Posterior cingulate gyrus (tissue), 11 donors: ENCODE measurements around the gene ADIPOR2.

Source experiments
- DNase-seq, 10 donors: peaks; one replicate each; pipeline versions ENCODE4 v3.0.0 to v3.0.0-alpha.2; 2020 to 2021; ENCODE audit warnings: mixed read lengths in 3 of 10
- intact Hi-C: fragments of 100-400 bp; cut with DNase I; formaldehyde crosslinking; loops from one replicate; pipeline ENCODE4 v1.15.1; 2023

Gene ADIPOR2

GRCh38 chr12:1767407-1768090, 76.7 kb downstream of the ADIPOR2 start:
- DNase-seq: no peak
- intact Hi-C loops: no loop called here

GRCh38 chr12:1768615-1769014, 77.7 kb downstream of the ADIPOR2 start:
- intact Hi-C loops: no loop called here
- no peak for DNase-seq

DNA sequence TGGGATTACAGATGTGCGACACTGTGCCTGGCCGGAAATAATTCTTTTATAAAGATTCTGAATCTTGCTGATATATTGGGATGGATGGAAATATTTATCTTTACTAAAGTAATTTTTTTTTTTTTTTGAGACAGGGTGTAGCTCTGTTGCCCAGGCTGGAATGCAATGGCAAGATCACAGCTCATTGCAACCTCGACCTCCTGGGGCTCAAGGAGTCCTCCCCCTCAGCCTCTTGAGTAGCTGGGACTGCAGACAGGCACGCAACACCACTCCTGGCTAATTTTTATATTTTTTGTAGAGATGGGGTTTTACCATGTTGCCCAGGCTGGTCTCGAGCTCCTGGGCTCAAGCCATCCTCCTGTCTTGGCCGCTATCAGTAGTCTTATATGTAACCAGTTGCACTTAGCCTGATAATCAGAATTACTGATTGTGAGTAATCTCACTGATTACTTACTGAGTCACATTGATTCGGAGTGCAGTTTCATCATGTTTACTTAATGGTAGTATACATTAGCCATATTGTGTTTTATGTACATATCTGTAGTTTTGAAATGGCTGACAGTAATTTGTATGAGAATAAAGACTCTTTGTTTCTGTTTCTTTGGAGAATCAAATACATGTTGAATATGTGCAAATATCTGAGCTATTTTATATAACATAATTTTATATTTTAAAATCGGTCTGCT, 79.1 kb downstream of the ADIPOR2 start:
- no peak for DNase-seq
- intact Hi-C loops: loop anchor here (10.0 kb wide), 1 partner anchor 75 kb away; the partner anchor contains the start of gene ADIPOR2

DNA sequence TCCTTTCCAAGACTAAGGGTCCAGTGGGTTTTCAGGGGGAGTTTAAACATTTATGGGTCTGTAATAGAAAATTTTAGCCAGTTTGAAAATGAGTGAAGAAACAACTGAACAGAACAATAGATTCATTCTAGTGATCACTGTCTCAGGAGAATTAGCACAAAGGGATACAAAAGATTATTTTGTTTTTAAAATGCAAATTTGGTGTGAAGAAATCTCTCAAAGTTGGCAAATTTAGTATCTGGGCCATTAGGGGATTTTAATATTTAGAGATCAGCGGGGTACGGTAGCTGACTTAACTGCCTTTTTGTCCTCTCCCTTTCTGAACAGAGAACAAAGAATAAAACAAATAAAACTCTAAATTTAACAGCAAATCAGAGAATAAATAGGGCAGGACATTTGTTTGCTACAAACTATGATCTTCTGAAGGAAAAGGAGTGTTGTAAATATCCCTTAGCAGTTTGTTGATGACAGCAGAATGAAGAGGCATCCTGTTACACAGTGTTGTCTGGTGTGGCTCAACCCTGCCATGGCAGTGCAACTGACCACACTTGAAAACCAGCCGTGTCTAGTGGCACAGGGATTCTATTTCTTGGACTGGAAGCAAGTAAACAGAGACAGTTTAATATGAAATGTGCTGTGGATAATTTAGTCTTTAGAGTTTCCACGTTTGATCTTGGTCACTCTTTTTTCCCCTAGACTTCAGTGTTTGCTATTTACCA, 83.2 kb downstream of the ADIPOR2 start:
- DNase-seq: peak in 1 of 10 donors; percentile 86
- intact Hi-C loops: loop anchor here (10.0 kb wide), 1 partner anchor 79 kb away; the partner anchor contains the start of gene ADIPOR2

- intact Hi-C loops: loop anchor here (10.0 kb wide), 1 partner anchor 82 kb away; the partner anchor contains the start of gene ADIPOR2
Measured at GRCh38 chr12:1776170-1776921, 85.5 kb downstream of the ADIPOR2 start.

GRCh38 chr12:1777798-1778197, 86.9 kb downstream of the ADIPOR2 start:
- no peak for DNase-seq
- intact Hi-C loops: loop anchor here (10.0 kb wide), 1 partner anchor 83 kb away; the partner anchor contains the start of gene ADIPOR2

More at GRCh38 chr12:1776170-1776921, 85.5 kb downstream of the ADIPOR2 start:
- DNase-seq: no peak

DNA sequence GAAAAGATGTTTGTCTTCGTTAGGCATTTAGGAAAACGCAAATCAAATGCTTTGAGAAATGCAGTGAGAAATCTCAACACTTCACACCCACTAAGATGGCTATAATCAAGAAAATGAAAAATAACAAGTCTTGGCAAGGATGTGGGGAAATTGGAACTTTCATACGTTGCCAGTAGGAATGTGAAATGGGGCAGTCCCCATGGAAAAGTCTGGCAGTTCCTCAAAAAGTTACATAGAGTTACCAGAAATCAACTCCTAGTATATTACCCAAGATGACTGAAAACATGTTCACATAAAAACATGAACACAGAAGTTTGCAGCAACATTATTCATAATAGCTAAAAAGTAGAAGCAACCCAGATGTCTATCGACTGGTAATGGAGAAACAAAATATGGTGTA, 88.0 kb downstream of the ADIPOR2 start:
- intact Hi-C loops: loop anchor here (10.0 kb wide), 1 partner anchor 84 kb away; the partner anchor contains the start of gene ADIPOR2
- no peak for DNase-seq

DNA sequence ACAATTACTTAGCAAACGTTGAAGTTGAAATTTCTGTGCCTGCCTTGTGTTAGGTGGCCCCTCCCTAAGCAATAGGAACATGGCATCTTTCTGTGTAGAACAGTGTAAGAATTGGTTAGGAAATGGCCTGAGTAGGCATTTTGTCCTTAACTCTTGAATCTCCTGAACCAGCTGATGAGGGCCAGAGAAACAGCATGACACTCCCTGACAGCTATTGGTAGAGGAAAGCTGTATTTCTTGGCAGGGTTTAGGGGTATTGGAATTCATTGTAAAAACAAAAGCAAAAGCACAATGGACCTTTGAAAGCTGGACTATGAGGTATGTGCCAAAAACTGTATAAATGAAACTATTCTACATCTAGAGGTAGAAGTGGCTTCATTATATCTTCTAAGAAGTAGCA, 88.9 kb downstream of the ADIPOR2 start:
- intact Hi-C loops: loop anchor here (10.0 kb wide), 1 partner anchor 85 kb away; the partner anchor contains the start of gene ADIPOR2
- no peak for DNase-seq

GRCh38 chr12:1781772-1782171, 90.9 kb downstream of the ADIPOR2 start:
- DNase-seq: no peak
- intact Hi-C loops: no loop called here

DNA sequence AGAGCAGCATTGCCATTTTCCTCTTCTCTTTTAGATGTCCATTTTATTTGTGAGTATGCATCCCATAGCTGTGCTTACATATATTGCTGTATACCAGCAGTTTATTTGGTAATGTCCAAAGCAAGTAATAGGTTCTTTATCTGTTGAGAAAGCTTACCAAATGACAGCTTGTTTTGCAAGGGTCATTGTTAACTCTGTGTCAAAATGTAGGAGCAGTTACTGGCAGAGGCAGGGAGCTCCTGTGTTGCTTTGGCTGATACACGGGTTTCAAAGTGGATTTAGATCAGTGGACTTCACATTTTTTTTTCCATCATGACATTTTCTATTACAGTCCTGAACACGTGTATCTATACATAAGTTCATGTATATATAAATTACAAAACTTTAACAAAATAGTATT, 91.3 kb downstream of the ADIPOR2 start:
- no peak for DNase-seq
- intact Hi-C loops: no loop called here

GRCh38 chr12:1787714-1788113, 96.8 kb downstream of the ADIPOR2 start:
- DNase-seq: no peak
- intact Hi-C loops: no loop called here

GRCh38 chr12:1790444-1790843, 99.6 kb downstream of the ADIPOR2 start:
- DNase-seq: peak in 2 of 10 donors; percentile 53 to 73
- intact Hi-C loops: no loop called here

DNA sequence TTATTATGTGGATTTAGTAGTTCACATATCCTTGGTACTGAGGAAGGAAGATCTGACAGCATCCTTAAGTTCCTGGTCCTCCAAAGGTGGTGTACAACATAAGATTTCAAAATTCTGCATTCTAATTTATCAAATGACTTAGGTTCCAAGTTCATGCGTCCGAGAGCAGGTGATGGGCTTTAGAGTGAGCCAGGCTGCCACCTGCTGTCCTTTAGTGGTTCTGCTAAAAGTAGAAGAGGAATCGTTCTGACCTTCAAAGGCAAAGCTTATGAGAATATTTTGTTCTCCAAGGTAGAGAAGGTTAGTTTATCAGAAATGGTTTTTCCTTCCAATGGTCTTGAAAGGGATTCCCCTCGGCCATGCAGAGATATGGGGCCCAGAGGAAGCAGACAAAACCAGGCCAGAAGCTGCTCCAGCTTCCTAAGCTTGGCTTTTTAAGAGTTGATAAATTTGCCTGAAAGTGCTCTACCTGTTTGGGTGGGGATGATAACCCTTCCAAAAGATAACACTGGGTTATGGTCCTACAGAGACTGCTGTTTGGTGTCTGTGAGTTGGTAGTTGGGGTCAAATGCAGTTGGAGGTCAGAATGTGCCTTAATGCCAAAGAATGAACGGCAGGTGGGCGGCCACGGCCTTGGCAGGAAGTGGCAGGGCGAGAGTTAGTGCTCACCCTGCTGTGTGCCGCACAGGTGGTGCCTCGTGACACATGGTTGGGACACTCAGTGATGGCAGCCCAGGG, 100.4 kb downstream of the ADIPOR2 start:
- intact Hi-C loops: no loop called here
- DNase-seq: peak in 6 of 10 donors; percentile 62 to 95 (median 73)

DNA sequence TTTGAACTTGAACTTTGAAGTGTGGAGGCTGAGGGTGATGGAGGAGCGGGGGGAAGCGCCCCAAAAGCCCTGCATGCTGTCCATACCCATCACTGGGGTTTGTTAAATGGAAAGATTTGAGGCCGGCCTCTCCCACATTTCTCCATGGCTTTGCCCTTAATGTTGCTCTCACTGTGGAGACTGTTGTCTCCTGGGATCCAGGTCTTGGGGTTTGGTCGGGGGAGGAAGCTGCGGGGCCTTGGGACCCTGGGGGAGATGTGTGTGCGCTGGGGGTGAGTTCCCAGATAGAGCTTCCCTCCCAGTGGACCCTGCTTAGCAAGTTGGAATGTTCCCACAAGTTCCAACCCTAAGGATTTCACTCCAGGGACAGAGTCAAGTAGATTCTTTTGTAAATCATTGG, 101.5 kb downstream of the ADIPOR2 start:
- intact Hi-C loops: loop anchor here (1.0 kb wide), 1 partner anchor 139 kb away; no protein-coding TSS in a partner anchor
- peak in 1 of 10 donors; percentile 7 for DNase-seq

- DNase-seq: peak in 2 of 10 donors; percentile 65 to 81
- intact Hi-C loops: no loop called here
Measured at GRCh38 chr12:1793426-1794210, 102.7 kb downstream of the ADIPOR2 start.

GRCh38 chr12:1794440-1795090, 103.7 kb downstream of the ADIPOR2 start:
- intact Hi-C loops: no loop called here
- DNase-seq: peak in 2 of 10 donors; percentile 5 to 40

- intact Hi-C loops: no loop called here
- DNase-seq: peak in 3 of 10 donors; percentile 8 to 68 (median 56)
Measured at GRCh38 chr12:1795221-1795784, 104.4 kb downstream of the ADIPOR2 start.
